DND-41 (cell line): Measurements from ENCODE around the gene FCAMR.

Experiments
- ATAC-seq: fragments of 200-7000 bp; cut with Tn5 transposase; 3 replicates; pipeline ENCODE4 v1.9.1; 2021; ENCODE audit warnings: low read depth; ENCODE audit not compliant: insufficient read depth
- DNase-seq: peaks from one replicate; pipeline ENCODE4 v3.0.0-alpha.2; 2020
- H2AFZ ChIP-seq: 2 replicates; pipeline ENCODE4 v1.6.0; 2012; ENCODE audit warnings: low read depth, low read length
- H3K27ac ChIP-seq: 2 replicates; pipeline ENCODE4 v1.5.1; 2012; ENCODE audit warnings: low read length, inconsistent platforms
- H3K27me3 ChIP-seq: fragments of 200-600 bp; sonication (generic); 2 replicates; pipeline ENCODE4 v1.6.0; 2012; ENCODE audit warnings: low read length, mild to moderate bottlenecking, inconsistent platforms; ENCODE audit not compliant: insufficient read depth, poor library complexity
- H3K36me3 ChIP-seq: 2 replicates; pipeline ENCODE4 v1.5.1; 2012; ENCODE audit warnings: low read length, inconsistent platforms; ENCODE audit not compliant: insufficient read depth
- H3K4me1 ChIP-seq: 2 replicates; pipeline ENCODE4 v1.5.1; 2012; ENCODE audit warnings: mild to moderate bottlenecking, low read length; ENCODE audit not compliant: insufficient read depth
- H3K4me2 ChIP-seq: 2 replicates; pipeline ENCODE4 v1.6.0; 2012; ENCODE audit warnings: mild to moderate bottlenecking, moderate library complexity, low read length, inconsistent platforms; ENCODE audit not compliant: insufficient read depth
- H3K4me3 ChIP-seq, 2 experiments: fragments of 200-600 bp in 1 of 2; shearing (Covaris generic) in 1 of 2; 2 replicates each; pipeline ENCODE4 v1.5.1; 2012 to 2016; ENCODE audit warnings: inconsistent platforms in 2 of 2, low read length in 2 of 2, mild to moderate bottlenecking in 2 of 2, low read depth in 1 of 2, moderate library complexity in 1 of 2
- H3K79me2 ChIP-seq: 2 replicates; pipeline ENCODE4 v1.6.0; 2012; ENCODE audit warnings: low read length, inconsistent platforms; ENCODE audit not compliant: insufficient read depth
- H3K9ac ChIP-seq: 2 replicates; pipeline ENCODE4 v1.6.0; 2012; ENCODE audit warnings: low read depth, mild to moderate bottlenecking, inconsistent platforms, low read length, moderate library complexity
- H3K9me3 ChIP-seq: 2 replicates; pipeline ENCODE4 v1.5.1; 2012; ENCODE audit warnings: low read length, moderate library complexity, mild to moderate bottlenecking, inconsistent platforms; ENCODE audit not compliant: insufficient read depth, severe bottlenecking
- H4K20me1 ChIP-seq: 2 replicates; pipeline ENCODE4 v1.6.0; 2012; ENCODE audit warnings: low read length; ENCODE audit not compliant: insufficient read depth
- EZH2 ChIP-seq: IDR thresholded peaks from 3 replicates; pipeline ENCODE4 v1.6.1; 2012; ENCODE audit warnings: borderline replicate concordance, low read depth, mild to moderate bottlenecking, moderate library complexity, low read length, inconsistent platforms; ENCODE audit not compliant: severe bottlenecking
- TF ChIP-seq, protein P1 (sequence below): IDR thresholded peaks from 2 replicates; pipeline ENCODE4 v1.5.1; 2012; ENCODE audit warnings: borderline replicate concordance, low read length, moderate library complexity, mild to moderate bottlenecking; ENCODE audit not compliant: poor library complexity, severe bottlenecking; ENCODE audit errors: extremely low read depth

FCAMR gene

DNA sequence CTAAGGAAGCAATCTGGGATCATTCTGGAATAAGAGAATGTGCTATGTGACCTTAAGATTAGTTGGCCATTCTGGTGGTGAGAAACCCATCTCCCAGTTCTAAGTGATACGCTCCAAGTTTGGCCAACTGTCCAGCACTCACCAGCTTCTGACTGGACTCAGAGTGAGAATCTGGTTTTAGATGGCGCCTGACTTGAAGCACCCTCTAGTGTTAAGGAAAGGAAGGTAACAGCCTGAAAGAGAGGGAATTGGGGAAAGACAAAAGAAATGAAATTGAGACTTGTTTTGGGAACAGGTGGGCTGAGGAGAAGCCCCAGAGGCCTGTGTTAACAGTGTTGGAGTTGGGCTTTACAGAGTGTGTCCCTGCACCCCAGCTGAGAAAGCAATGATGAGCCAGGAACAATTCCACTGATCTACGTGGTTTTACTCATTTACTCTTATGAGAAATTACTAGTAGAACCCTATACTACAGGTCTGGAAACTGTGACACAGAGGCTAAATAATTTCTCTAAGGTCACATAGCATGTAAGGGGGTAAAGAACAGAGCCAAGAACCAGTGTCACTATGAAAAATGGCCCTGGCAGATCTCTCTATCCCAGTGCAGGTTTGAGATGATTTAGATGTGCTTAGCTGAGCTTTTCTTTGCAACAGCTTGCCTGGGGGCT lies 9.3 kb upstream of the FCAMR start:
- no peak overlapping the region for H3K4me3 ChIP-seq
- no peaks in the 10 kb centered on the region for H4K20me1 ChIP-seq
- H3K9me3 ChIP-seq, result no peaks in the 10 kb centered on the region
- H3K4me2 ChIP-seq, result no peak overlapping the region
- ATAC-seq (0 out of 3 replicates have a peak, but pooled peaks have one; percentile 13), DNase-seq (no peak)
- H3K36me3 ChIP-seq, result no peaks in the 10 kb centered on the region
- no peak overlapping the region for H3K9ac ChIP-seq
- H3K27ac ChIP-seq, result no peak overlapping the region
- H3K79me2 ChIP-seq, result no peaks in the 10 kb centered on the region
- TF ChIP-seq, protein P1, sequence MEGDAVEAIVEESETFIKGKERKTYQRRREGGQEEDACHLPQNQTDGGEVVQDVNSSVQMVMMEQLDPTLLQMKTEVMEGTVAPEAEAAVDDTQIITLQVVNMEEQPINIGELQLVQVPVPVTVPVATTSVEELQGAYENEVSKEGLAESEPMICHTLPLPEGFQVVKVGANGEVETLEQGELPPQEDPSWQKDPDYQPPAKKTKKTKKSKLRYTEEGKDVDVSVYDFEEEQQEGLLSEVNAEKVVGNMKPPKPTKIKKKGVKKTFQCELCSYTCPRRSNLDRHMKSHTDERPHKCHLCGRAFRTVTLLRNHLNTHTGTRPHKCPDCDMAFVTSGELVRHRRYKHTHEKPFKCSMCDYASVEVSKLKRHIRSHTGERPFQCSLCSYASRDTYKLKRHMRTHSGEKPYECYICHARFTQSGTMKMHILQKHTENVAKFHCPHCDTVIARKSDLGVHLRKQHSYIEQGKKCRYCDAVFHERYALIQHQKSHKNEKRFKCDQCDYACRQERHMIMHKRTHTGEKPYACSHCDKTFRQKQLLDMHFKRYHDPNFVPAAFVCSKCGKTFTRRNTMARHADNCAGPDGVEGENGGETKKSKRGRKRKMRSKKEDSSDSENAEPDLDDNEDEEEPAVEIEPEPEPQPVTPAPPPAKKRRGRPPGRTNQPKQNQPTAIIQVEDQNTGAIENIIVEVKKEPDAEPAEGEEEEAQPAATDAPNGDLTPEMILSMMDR, result peak; percentile 71
- no peak for TF ChIP-seq EZH2
- H2AFZ ChIP-seq, result peak overlapping the region; percentile 31; the same call in 1 of the 2 replicates
- no peaks in the 10 kb centered on the region for H3K27me3 ChIP-seq
- H3K4me1 ChIP-seq, result no peaks in the 10 kb centered on the region

DNA sequence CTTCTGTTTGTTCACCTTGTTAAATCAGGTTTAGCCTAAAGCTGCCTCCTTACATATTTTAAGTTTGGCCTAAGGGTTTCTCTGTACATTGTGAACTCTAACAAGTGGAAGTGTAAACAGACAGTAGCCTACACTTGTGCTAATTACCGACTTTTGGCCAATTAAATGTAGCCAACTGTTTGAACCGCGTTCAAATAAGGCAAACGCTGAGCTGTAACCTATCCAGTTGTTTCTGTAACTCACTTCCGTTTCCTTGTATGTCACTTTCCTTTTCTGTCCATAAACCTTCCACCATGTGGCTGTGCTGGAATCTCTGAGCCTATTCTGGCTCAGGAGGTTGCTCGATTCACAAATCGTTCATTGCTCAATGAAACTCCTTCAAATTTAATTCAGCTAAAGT lies 8.0 kb upstream of the FCAMR start:
- Histone ChIP-seq H4K20me1 (no peaks in the 10 kb centered on the region), H3K4me3 (no peak overlapping the region), H3K9ac (no peak overlapping the region), H3K27me3 (no peaks in the 10 kb centered on the region), H3K4me2 (no peak overlapping the region), H2AFZ (no peak overlapping the region), H3K79me2 (no peaks in the 10 kb centered on the region), H3K4me1 (no peaks in the 10 kb centered on the region), H3K9me3 (no peaks in the 10 kb centered on the region), H3K36me3 (no peaks in the 10 kb centered on the region), H3K27ac (no peak overlapping the region)
- ATAC-seq (no peak), DNase-seq (no peak)
- TF ChIP-seq, protein P1, result no peak
- TF ChIP-seq EZH2, result no peak

DNA sequence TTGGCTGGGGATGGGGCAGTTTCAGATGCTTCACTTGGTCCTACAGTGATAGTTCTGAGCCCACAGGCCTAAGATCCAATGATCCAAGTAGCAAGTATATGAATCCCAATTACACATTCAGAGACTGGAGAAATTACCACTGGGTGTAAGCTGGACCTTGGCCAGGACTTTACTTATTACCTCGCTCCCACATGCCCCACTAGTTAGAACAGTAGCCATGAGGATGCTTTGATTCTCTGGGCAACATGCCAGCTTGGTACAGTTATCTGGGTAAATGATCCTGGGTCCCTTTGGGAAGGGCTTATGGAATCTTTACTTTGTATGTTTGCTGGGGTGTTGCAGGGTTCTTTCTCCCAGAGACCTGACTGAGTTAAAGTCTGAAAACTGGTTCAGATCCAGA lies 5.0 kb upstream of the FCAMR start:
- ATAC-seq (no peak), DNase-seq (no peak)
- 0 out of 2 replicates have a peak, but pooled peaks cover 3% of the 10 kb centered on the region for H3K4me1 ChIP-seq
- no peaks in the 10 kb centered on the region for H3K9me3 ChIP-seq
- no peak overlapping the region for H3K4me3 ChIP-seq
- TF ChIP-seq, protein P1, result no peak
- TF ChIP-seq EZH2, result no peak
- no peaks in the 10 kb centered on the region for H3K36me3 ChIP-seq
- no peaks in the 10 kb centered on the region for H3K79me2 ChIP-seq
- H3K9ac ChIP-seq, result no peak overlapping the region
- H4K20me1 ChIP-seq, result no peaks in the 10 kb centered on the region
- no peak overlapping the region for H3K4me2 ChIP-seq
- no peaks in the 10 kb centered on the region for H3K27me3 ChIP-seq
- no peak overlapping the region for H3K27ac ChIP-seq
- H2AFZ ChIP-seq, result no peak overlapping the region

DNA sequence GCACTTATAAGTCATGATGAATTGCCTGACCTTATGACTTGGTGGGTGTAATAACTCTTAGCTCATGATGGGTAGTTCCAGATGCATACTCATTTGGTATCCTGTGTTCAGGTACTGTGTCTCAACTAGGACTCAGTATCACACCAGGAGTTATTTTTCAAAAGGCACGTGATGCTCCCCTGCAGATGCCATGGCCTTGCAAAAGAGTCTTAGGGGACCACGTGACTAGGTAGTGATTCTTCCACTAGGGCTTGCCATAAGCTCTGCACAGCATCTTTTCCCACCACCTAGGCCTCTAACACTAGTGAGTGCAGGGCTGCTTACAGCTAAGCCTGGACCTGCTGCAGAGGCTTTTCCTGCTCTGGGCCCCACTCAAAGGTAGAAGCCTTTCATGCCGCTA lies 3.9 kb upstream of the FCAMR start:
- H4K20me1 ChIP-seq, result no peaks in the 10 kb centered on the region
- no peak overlapping the region for H3K27ac ChIP-seq
- ATAC-seq (no peak), DNase-seq (no peak)
- no peaks in the 10 kb centered on the region for H3K9me3 ChIP-seq
- no peaks in the 10 kb centered on the region for H3K27me3 ChIP-seq
- no peaks in the 10 kb centered on the region for H3K79me2 ChIP-seq
- H3K9ac ChIP-seq, result no peak overlapping the region
- TF ChIP-seq, protein P1, result no peak
- no peak for TF ChIP-seq EZH2
- H3K4me2 ChIP-seq, result no peak overlapping the region
- H3K4me3 ChIP-seq, result no peak overlapping the region
- H3K36me3 ChIP-seq, result no peaks in the 10 kb centered on the region
- H2AFZ ChIP-seq, result no peak overlapping the region
- H3K4me1 ChIP-seq, result 0 out of 2 replicates have a peak, but pooled peaks cover 3% of the 10 kb centered on the region
